CD4-positive, alpha-beta T cell treated with Interleukin-6 for 4 hours (primary cell): ENCODE results near the gene INVS.
"Not testable (repeated sequence)": the region's sequence is repeated elsewhere in the genome, so short reads cannot be mapped to it uniquely, and the experiment has no call there.

Source experiments
- DNase-seq: peaks from one replicate; pipeline ENCODE4 v3.0.0-alpha.2; 2020; ENCODE audit warnings: mixed read lengths

The INVS gene

GRCh38 chr9:100125236-100125635 lies 26.2 kb downstream of the INVS start:
- DNase-seq: no peak

- no peak for DNase-seq
Observed at GRCh38 chr9:100125910-100126309, 26.9 kb downstream of the INVS start.

GRCh38 chr9:100126423-100126822 lies 27.4 kb downstream of the INVS start:
- DNase-seq: no peak

- no peak for DNase-seq
Observed at GRCh38 chr9:100129772-100130171, 30.7 kb downstream of the INVS start.

GRCh38 chr9:100131216-100131615 lies 32.2 kb downstream of the INVS start:
- DNase-seq: no peak

- DNase-seq: no peak
Observed at GRCh38 chr9:100131875-100132430, 32.9 kb downstream of the INVS start.

- no peak for DNase-seq
Observed at GRCh38 chr9:100134731-100135130, 35.7 kb downstream of the INVS start.

GRCh38 chr9:100136799-100137198 lies 37.8 kb downstream of the INVS start:
- not testable (repeated sequence) for DNase-seq

- not testable (repeated sequence) for DNase-seq
Observed at GRCh38 chr9:100140303-100140702, 41.3 kb downstream of the INVS start.

- DNase-seq: not testable (repeated sequence)
Observed at GRCh38 chr9:100141862-100142261, 42.8 kb downstream of the INVS start.

- DNase-seq: not testable (repeated sequence)
Observed at GRCh38 chr9:100145167-100145934, 46.3 kb downstream of the INVS start.

- DNase-seq: not testable (repeated sequence)
Observed at GRCh38 chr9:100145976-100146375, 46.9 kb downstream of the INVS start.

GRCh38 chr9:100150214-100150613 lies 51.2 kb downstream of the INVS start:
- DNase-seq: no peak

GRCh38 chr9:100160021-100160420 lies 61.0 kb downstream of the INVS start:
- no peak for DNase-seq

GRCh38 chr9:100167176-100167575 lies 68.1 kb downstream of the INVS start:
- no peak for DNase-seq

- DNase-seq: no peak
Observed at GRCh38 chr9:100167915-100168654, 69.0 kb downstream of the INVS start.

GRCh38 chr9:100170085-100170484 lies 71.0 kb downstream of the INVS start:
- no peak for DNase-seq

GRCh38 chr9:100170556-100170955 lies 71.5 kb downstream of the INVS start:
- DNase-seq: no peak

- no peak for DNase-seq
Observed at GRCh38 chr9:100186356-100186755, 87.3 kb downstream of the INVS start.

- no peak for DNase-seq
Observed at GRCh38 chr9:100190339-100190738, 91.3 kb downstream of the INVS start.

- no peak for DNase-seq
Observed at GRCh38 chr9:100191264-100191663, 92.2 kb downstream of the INVS start.

- DNase-seq: no peak
Observed at GRCh38 chr9:100193078-100193477, 94.0 kb downstream of the INVS start.

GRCh38 chr9:100196215-100196614 lies 97.2 kb downstream of the INVS start:
- DNase-seq: no peak

GRCh38 chr9:100196828-100197227 lies 97.8 kb downstream of the INVS start:
- DNase-seq: no peak
